Activated gamma-delta T cell (primary cell): Measurements from ENCODE around the gene TTLL5.

Experiments
- DNase-seq: peaks from one replicate; lab custom pipeline; 2025; lab: John Stamatoyannopoulos, UW

TTLL5 gene

DNA sequence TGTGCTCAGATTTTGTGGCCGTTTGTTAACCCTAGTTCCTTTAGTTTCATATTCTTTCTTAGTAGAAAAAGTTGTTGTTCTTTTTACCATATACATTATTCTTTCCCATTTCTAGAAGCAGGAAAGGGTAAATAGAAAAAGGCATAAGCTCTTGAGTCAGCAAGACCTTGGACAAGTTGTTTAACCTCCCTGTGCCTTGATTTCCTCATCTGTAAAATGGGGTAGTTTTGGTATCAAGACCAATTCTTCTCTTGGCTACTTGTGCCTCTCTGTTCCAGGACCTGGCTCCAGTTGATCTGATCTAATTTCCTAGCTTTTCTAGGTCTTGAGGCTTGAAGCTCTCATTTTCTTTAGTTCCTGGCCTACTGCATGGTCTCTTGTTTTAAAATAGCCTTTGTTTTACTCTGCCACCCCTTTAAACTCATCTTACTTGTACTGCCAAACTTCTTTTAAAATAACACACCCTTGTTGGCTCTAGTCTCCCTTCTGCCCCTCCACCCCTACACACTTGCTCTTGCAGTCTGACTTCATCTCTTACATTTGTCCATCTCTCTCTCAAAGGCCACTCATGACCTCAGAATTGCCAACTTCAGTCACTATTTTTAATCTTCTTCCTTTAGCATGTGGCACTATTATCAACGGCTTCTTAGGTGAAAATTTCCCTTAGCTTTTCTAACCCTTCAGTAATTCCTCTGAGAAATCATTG lies 143.7 kb downstream of the TTLL5 start:
- no peak for DNase-seq

DNA sequence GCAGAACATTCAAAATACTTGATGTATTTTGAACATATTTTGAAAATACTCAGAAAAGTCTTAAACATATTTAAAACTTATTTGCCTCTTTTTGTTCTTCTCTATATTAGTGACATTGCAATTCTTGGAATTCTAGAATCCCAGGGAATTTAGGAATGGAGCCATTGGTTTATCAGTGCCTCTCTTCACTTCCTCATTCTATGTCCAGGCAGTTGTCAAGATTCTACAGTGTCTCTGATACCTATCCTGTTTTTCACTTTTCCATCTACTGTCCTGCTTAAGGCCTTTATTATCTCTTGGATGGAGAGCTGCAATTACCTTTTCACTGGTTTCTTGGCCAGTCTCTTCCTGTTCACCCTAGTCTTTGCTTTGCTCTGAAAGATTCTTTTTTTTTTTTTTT lies 144.6 kb downstream of the TTLL5 start:
- no peak for DNase-seq

DNA sequence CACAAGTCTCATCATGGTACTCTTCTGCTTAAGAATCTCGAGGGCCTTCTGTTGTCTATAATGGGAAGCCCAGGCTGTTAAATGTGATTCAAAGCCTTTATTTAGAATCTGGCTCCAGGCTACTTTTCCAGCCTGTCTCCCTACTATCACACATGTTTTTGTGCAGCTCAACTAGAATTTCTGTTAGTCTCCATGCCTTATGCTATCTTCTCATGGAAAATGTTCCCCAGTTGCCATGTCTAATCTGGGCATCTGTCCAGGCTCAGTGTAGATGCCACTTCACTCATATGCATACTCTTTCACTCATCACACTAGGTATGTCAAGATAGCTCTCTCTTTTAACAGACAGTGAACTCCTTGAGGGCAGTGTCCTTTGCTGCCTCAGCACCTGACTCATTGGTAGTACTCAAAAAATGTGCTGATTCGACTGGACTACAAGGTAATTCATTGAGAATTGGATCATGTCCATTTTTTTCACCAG lies 145.3 kb downstream of the TTLL5 start:
- DNase-seq: no peak

DNA sequence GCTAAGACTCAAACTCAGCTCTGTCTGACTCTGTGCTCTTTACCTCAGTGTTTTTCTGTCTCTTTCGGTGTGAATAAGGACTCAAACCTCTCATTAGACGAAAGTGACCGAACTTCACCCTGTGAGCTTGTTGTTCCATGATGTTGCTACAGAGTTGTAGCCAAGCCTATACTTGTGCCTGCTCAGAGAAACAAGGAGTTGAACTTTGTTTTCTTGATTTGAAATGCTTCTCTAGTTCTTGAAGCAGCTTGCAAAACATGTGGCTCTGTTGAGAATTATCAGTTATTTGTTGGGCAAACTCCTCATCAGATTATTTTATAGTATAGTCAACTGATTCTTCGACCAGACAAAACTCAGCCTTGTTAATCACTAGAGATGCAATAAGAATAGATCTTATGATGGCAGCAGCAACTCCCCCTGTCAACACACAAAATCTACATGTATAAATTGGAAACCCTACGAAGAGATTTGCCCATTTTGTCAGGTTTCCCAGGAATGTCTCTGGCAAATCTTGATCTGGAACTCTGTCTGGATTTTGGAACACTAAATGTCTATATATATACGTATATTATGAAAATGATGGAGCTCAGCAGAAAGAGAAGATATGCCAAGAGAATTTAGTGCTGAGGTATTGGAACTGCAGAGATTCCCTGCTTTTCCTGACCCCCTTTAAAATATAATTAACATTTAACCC lies 146.8 kb downstream of the TTLL5 start:
- DNase-seq: no peak

DNA sequence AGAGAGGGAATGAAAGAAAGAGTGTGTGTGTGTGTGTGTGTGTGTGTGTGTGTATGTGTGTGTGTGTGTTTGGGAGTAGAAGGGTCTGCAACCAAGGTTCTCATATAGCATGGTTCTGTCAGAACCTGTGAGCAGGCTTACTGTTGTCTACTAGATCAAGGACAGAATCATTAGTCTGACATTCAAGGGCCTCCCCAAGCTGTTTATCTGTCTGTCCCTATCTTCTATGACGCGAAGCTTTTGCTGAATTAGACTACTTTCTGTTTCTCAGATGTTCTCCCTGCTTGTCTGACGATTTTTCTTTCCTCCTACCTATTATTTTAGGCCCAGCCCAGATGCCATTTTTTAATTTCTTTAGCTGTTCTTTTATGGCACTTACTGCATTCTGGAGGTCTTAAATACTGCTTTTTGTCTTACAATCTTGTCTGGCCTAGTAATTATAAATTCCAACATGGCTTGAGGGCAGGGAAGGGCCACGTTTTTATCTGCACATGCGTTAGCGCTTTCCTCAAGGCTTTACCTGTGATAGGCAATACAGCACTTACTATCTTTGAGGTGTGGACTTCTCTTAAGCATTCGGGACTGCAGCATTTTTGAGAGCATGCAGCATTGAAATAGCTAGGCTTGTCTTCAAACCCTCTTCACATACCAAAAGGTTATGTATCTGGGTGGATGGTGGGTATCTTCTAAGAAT lies 150.2 kb downstream of the TTLL5 start:
- no peak for DNase-seq

DNA sequence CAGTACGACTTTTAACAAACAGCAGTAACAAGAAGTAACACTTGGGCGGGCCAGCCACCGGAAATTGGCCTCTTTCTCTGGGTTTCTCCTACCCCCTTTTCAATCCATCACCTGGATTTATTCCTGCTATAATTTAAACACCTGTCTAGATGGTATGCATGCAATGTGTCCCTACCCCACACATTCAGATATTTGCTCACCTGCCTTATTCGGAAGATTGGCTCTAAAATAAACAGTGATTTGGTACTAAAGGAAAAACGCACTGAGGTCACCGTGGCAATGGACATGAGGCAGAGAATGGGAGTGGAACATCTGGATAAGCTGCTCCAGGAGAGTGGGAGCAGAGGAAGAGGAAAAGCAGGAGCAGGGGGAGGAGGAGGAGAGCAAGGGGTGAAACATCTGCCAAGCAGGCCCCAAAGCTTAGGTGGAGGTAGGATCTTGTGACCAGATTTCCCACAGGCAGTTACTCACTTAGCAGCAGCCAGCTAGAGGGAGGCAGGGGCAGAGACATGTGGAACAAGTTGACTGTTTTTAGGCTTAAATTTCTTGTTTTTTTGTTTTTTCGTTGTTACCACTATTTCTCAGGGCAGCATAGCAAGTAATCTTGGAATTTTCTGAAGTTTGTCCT lies 150.9 kb downstream of the TTLL5 start:
- DNase-seq: no peak

DNA sequence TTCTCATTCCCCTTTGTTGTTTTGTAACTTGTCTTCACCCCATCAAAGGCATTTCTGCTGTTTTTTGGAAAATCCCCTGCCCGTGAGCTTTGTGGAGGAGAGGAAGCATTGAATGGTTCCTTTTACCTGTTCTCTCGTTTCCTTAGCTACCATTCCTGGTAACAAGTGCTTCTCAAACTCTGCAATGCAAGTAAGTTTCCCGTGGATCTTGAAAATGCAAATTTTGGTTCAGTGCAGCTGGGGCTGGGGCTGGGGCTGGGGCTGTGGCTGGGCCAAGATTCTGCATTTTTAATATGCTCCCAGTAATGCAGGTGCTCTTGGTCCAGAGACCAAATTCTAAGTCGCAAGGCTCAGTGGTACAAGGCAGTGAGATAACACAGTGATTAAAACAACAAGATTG lies 151.6 kb downstream of the TTLL5 start:
- DNase-seq: no peak

DNA sequence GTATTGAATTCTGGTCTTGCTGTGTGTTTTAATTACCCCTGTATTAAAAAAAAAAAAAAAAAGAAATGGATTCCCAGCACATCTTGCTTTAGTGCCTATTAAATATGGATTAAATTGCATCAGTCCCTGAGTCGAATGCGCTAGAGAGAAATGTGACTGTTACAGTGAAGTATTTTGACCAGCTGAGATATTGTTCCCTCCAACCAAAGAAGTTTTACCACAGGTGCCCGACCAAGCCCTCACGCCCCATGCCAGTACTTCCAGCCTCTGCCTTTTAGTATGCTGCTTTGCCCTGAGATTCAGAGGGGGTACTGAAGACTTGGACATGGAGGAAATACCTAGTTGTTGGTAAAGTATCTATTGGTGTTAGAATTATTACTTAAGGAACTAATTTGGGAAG lies 159.7 kb downstream of the TTLL5 start:
- DNase-seq: no peak

DNA sequence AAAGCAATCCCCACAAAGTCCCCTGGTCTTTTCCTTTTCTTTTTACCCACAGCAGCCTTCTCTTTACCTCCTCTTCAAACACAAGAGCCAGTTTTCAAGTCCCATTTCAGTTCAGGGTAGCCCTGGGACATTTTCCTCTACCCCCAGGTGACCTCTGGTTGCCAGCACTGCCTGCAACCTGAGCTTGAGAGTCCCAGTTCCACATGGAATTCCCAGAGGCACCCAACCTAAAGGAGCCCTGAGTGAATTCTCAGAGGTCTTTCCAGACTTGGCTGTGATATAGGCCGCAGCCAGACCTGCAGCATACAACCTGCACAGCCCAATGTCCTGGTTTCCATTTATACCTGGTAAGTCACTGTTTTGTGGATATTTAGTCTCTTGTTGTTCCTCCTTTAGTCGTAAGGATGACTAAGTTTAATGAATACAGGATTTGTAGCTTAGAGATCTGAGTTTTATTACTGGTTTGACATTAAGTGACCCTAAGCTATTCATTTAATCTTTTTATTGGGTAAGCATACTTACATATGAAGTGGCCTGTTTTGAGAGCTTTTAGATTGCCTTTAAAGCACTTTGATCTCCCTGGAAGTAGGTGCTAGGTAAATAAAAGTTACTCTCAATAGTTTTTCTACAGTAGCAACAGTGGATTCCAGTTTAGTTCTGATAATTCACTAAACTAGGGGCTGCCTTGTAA lies 160.9 kb downstream of the TTLL5 start:
- no peak for DNase-seq

DNA sequence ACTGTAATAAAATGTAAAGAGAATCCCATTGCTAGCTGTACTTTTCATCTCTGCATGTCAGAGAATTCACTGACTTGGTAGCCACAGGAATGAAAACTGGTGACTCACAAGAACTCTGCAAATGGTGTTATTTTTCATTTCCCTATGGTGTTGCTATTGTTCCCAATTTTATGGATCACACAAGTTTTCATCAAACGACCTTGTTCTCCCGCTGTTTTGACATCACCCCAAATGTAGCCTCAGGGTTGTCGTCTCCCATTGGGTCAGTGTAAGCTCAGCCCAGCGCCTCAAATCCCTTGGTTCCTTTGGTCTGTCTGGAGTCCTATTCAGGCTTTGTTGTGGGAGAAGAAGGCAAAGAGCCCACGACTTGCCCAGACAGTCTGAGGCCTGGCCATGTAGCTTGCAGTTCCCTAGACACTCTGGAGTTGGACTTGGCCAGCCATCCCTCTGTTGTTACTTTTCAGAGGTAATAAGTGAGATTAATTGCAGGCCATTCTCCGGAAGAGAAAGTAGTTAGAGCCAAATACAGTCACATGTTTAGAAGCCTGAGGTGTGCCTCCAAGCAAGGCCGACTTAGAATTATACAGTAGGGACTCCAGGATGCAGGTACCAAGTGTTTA lies 161.6 kb downstream of the TTLL5 start:
- no peak for DNase-seq

DNA sequence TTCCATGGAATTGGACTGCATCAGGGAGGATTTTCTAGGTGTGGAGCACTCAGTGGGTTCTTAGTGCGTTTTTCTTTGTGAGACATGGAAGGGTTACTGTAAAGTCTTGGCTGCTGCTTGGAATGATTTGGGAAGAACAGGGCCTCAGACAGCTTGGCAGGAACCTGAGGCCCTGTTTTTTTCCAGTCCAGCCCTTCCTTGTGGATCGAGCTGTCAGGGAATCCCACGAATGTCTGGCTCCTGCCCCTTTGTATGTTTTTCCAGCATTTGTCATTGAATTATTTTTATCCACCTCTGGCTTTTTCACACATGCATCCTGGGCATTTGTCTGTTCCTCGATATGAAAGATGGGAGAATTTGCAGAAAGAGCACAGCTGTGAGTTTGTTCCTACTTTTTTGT lies 162.3 kb downstream of the TTLL5 start:
- no peak for DNase-seq

DNA sequence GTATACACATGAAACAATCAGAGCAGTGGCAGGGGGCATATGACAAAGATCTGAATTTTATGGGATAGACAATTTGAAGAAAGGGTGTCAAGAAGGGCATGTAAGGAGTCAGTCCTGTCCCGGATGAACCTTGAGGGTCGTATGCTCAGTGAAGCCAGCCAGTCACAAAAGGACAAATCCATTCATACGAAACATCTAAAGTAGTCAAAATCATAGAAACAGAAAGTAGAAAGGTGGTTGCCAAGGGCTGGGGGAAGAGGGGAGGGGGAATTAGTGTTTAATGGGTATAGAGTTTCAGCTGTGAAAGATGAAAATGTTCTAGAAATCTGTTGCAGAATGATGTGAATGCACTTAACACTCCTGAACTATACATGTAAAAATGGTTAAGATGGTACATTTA lies 163.3 kb downstream of the TTLL5 start:
- DNase-seq: no peak

DNA sequence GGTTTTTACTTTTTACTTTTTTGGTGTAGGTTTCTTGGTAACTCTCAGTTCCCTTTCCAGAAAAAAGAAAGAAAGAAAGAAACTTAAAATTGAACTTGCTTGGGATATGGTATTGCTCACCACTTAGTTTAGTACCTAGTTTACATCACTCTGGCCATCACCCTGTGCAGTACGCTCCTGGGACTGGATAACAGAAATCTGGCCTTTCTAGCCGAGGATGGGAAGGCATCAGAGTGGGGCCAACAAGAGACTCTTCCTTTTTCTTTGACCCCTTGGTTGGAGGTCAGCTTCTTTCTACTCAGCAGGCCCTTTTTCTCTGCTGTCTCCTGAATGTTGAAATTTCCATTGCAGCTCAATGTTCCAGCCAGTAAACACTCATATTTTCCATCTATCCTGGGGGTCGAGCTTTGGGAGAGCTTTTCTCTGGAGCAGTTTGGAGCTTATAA lies 164.1 kb downstream of the TTLL5 start:
- DNase-seq: no peak

DNA sequence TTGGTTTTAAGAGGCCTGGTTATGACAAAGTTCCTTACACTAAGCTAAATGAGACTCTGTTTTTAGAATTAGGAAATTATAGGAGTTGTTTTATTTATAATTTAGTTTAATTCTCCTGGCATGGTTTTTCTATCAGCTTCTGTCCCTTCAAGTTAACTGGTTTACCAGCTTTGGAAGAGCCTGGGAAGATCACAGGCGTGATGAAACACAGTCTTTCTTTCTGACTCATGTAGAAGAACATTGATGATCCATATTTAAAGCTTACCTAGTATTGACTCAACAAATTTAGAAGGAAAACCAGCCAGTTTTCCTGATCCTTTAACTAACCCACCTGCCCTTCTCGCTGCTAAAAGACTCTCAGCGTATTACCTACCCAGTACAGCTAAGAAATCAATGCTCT lies 165.6 kb downstream of the TTLL5 start:
- DNase-seq: no peak

DNA sequence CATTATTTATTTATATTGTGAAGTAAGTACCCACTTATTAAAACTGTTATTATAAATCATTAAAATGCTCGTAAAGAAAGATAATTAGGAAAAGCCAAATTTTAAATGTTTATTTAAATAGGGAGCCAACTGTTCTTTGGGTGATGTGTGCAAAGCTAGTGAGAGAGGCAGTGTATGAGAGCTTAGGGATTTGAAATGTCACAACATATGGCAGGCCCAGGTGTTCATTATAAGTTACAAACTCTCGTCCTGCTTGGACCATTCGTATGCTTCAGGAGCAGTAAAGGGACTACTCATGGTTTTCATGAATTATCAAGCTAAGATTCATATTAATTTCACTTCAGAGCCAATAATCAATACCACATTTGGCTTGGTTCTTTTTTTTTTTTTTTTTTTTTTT lies 166.3 kb downstream of the TTLL5 start:
- no peak for DNase-seq

DNA sequence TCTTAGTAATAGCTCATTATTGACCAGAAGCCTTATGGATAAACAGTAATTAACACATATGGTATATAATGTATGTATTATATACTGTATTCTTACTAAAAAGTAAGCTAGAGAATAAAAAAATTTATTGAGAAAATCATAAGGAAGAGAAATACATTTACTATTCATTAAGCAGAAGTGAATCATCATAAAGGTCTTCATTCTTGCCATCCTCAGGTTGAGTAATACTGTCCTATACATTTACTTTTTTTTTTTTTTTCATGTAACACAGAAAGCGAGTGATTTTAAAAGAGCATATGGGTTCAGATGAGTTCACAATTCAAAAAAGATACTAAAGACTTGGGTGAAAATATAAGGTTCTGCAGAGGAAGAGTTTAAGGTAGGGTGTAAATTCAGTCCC lies 168.3 kb downstream of the TTLL5 start:
- DNase-seq: no peak

DNA sequence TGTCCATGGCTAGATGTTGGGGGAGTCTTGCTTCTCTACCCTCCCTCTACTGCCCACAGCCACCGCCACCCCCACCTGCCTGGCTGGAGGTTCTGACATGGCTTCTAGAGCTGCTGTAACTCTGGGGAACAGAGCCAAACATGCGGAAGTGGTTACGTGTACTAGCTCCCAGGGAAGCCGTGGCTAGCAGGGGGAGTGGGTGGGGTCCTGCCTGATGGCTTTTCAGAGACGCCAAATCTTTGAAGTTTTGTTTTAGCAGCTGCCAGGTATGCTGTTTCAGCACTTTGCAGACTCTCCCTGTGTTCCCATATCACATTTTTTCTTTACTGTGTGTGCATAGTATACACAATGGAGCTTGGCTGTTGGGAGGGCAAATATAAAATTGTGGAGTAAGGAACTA lies 170.4 kb downstream of the TTLL5 start:
- DNase-seq: no peak

DNA sequence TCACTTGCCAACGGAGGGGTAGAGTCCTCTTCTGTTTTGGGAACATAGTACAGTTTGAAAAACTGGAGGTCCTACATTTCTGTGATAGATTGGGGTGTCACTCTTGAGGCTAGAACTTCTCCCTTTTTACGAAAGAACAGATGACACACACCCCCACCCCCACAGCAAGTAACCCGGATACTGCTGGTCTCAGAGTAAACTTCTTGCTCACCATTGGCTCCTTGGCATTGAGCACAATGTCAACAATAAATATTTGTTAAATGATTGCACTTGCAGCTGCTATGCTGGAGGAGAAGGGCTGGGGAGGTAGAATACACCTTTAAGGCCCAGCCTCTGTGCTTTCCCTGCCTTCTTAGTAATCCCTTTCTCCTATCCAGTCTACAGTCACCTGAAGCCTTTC lies 170.9 kb downstream of the TTLL5 start:
- DNase-seq: no peak

DNA sequence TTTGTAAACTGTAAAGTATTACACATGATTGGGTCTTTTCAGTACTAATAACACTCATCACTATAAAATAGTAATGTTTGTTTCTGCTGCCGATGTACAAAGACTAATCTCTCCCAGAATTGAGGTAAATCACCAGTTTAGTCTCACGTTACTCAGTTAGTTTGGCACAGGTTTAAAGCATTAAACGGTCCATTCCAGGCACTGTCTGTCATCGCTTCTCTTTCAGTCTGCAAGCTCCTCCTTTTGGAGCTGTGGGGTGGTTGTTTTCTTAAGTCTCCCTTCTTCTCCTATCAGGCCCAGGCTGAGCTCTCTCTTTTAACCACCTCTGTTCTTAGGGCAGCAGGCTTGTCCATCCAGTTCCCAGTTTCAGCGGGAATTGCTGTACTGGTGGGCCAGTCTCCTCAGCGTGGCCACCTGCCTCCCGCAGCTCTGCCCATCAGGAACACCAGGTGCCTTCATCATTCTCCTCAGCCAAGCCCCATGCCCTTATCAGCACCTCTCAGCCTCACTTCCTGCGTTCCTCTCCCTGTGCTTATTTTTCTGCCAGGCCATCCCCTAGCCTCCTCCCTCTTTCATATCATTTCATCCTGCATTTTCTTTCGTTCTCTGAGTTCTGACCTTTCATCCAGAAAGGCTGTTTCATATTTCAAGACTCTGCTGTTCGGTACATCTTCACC lies 171.7 kb downstream of the TTLL5 start:
- DNase-seq: no peak

DNA sequence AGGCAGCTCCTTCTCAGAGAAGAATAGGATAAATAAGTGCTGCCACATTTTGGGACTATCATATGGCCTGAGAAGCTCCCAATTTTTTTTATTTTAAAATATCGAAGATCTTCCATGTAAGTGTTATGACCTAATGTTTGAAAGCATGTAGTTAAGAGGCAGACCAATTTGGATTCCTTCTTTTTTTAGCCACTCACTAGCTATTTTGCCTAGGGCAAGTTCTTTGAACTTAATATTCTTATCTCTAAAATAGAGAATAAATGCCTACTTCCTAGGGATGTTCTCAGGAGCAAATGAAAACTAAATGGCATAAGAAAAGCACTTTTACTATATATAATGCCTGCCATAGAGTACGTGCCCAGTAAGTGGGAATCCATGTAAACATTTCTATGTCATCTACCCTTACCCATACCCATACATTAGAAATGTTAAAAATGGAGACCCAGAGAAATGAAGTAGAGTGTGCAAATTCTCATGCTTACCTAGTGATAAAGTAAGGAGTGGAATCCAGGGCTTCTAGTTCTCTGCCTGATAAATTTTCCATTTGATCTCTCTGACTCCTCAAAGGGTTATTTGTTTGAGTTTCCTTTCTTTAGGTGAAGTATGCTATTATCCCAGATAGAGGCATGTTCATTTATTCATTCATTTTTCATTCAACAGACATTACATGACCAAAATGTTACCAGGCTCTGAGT lies 172.4 kb downstream of the TTLL5 start:
- no peak for DNase-seq
